K562 (cell line): ENCODE measurements around the gene KRT8. TPM values are rescaled to one million over a fixed set of nuclear protein-coding genes. Genes with fewer than 3 reads are reported as not detected.

Source experiments
- FOXM1 ChIP-seq, 2 experiments: fragments of 450-650 bp in 1 of 2; sonication (generic) in 1 of 2; formaldehyde crosslinking in 1 of 2; IDR thresholded peaks; 2 replicates each; pipeline versions ENCODE4 v1.6.1 to v1.9.0; 2017 to 2022; ENCODE audit warnings: low read depth in 2 of 2, mild to moderate bottlenecking in 2 of 2, missing genetic modification reagents in 1 of 2, moderate library complexity in 1 of 2
- HCFC1 ChIP-seq: IDR thresholded peaks from 2 replicates; pipeline ENCODE4 v1.6.1; 2012; ENCODE audit warnings: low read depth, low read length, improper control_type of control experiment
- KAT2B ChIP-seq: IDR thresholded peaks from one replicate; pipeline ENCODE4 v1.6.1; 2012; ENCODE audit warnings: low read depth, mild to moderate bottlenecking, control low read depth, inconsistent platforms, low read length, moderate library complexity
- L3MBTL2 ChIP-seq: fragments of 450-650 bp; IDR thresholded peaks from 2 replicates; pipeline ENCODE4 v1.6.1; 2016; ENCODE audit warnings: mild to moderate bottlenecking, moderate library complexity
- NFIX ChIP-seq: fragments of 250-450 bp; sonication (Bioruptor Pico); IDR thresholded peaks from 2 replicates; pipeline ENCODE4 v1.4.0; 2020; ENCODE audit warnings: low read depth, mild to moderate bottlenecking, moderate library complexity
- PTTG1 ChIP-seq: fragments of 450-650 bp; IDR thresholded peaks from 2 replicates; pipeline ENCODE4 v1.6.1; 2016; ENCODE audit warnings: low read depth, mild to moderate bottlenecking, missing genetic modification characterization, missing compliant biosample characterization
- SLC30A9 ChIP-seq: fragments of 250-450 bp; sonication (Bioruptor Pico); IDR thresholded peaks from 2 replicates; pipeline ENCODE4 v1.8.0; 2022; ENCODE audit warnings: mild to moderate bottlenecking, moderate library complexity
- TEAD2 ChIP-seq: fragments of 450-650 bp; IDR thresholded peaks from 2 replicates; pipeline ENCODE4 v1.6.1; 2016; ENCODE audit warnings: missing genetic modification characterization, control low read depth, missing compliant biosample characterization
- TSC22D4 ChIP-seq: fragments of 450-650 bp; IDR thresholded peaks from 2 replicates; pipeline ENCODE4 v1.6.1; 2016; ENCODE audit warnings: missing genetic modification characterization, missing biosample characterization, control low read depth
- ZBTB8A ChIP-seq: fragments of 450-650 bp; IDR thresholded peaks from 2 replicates; pipeline ENCODE4 v1.6.1; 2018; ENCODE audit warnings: mild to moderate bottlenecking, moderate library complexity; ENCODE audit not compliant: partially characterized antibody
- ZNF140 ChIP-seq: fragments of 250-450 bp; sonication (Bioruptor Pico); IDR thresholded peaks from 2 replicates; pipeline ENCODE4 v1.8.0; 2021; ENCODE audit warnings: moderate library complexity, mild to moderate bottlenecking, inconsistent platforms
- ZNF316 ChIP-seq: fragments of 450-650 bp; IDR thresholded peaks from 2 replicates; pipeline ENCODE4 v1.6.1; 2016
- ZNF77 ChIP-seq: fragments of 250-450 bp; sonication (Bioruptor Pico); IDR thresholded peaks from 2 replicates; pipeline ENCODE4 v1.5.0; 2020
- polyA plus RNA-seq, 8 experiments: library from polyadenylated mRNA; depleted of rRNA in 4 of 8; stranded (reverse) in 5 of 8; unstranded in 3 of 8; fragments of >200 nt; fragmentation: Nextera tagmentation in 2 of 8; fragmentation: Illumina TruSeq in 1 of 8; extraction: Ambion mirVana in 2 of 8; extraction: Trizol in 1 of 8; gene quantifications; 2 replicates each; pipeline versions ENCODE4 v1.2.1 to v1.2.3, GENCODE V29; 2011 to 2014; ENCODE audit warnings: inconsistent platforms in 1 of 8, missing spikeins in 1 of 8
- total RNA-seq, 7 experiments: library from RNA; depleted of rRNA in 6 of 7; stranded (reverse); fragments of >200 nt in 6 of 7; fragmentation: Illumina TruSeq in 2 of 7; extraction: Trizol in 2 of 7; gene quantifications; 2 replicates each; pipeline versions ENCODE4 v1.2.1 to v1.2.3, GENCODE V29; 2011 to 2021; ENCODE audit warnings: low replicate concordance in 1 of 7
- TF ChIP-seq, protein P1 (sequence below): fragments of 450-650 bp; IDR thresholded peaks from 2 replicates; pipeline ENCODE4 v1.6.1; 2016; ENCODE audit warnings: borderline replicate concordance
- TF ChIP-seq, protein P2 (sequence below), 2 experiments: fragments of 450-650 bp; conservative IDR thresholded peaks; 2 replicates each; pipeline ENCODE4 v1.6.1; 2017; ENCODE audit warnings: mild to moderate bottlenecking in 2 of 2, moderate library complexity in 2 of 2
- TF ChIP-seq, protein P3 (sequence below): fragments of 450-650 bp; IDR thresholded peaks from 2 replicates; pipeline ENCODE4 v1.7.1; 2018; ENCODE audit warnings: mild to moderate bottlenecking, low read depth; ENCODE audit not compliant: partially characterized antibody
- TF ChIP-seq, protein P4 (sequence below): sonication (generic); formaldehyde crosslinking; IDR thresholded peaks from 2 replicates; pipeline ENCODE4 v1.8.0; 2022; ENCODE audit warnings: missing genetic modification reagents, mild to moderate bottlenecking, moderate library complexity, borderline replicate concordance
- TF ChIP-seq, protein P5 (sequence below): fragments of 450-650 bp; formaldehyde crosslinking; IDR thresholded peaks from 2 replicates; pipeline ENCODE4 v1.4.0; 2022; ENCODE audit warnings: missing genetic modification characterization

Gene KRT8
- total and polyA plus RNA-seq, 9 of the 15 experiments (the other 6 are each of a cell fraction or from before 2014, with no cell fraction given): 41.5 to 661 (median 260) TPM

DNA sequence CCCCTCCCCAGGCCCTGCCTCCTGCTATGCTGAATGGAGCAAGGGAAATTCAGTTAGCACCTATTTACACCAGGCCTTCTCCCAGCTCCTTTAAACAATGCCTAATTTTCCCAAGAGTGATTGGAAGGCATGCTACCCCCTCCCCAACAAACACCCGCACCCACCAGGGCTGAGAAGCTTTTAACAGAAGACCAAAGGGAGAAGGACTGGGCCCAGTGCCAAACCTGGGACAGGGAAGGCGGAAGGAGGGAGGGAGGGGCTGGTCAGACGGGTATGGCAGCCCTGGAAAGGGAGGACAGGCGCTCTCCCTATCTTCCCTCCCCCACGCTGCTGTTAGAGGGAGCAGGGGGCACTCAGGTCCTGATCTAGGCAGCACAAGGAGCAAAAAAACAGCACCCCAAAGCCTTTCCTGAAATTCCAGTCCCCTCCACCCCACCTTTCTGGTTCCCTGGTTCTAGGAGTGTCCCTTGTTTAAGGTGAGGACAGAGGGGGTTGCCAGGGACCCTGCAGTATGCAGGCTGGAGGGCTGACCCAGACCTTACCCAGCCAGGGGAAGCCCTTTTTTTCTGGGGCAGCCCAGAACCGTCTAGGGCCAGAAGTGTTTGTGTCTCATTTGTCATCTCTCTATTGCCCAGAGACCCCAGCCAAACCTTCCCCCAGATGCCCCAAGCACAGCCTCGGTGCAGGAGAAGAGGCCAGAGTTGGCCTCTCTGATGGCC, 2.4 kb upstream of the KRT8 start (continued):
- TF ChIP-seq NFIX (CRISPR knock-in tag) (peak; percentile 41; the same call in 1 of the 2 replicates), ZBTB8A (no peak), ZNF140 (no peak), TEAD2 (peak; percentile 22; the same call in 1 of the 2 replicates), ZNF77 (no peak), KAT2B (no peak), HCFC1 (no peak), SLC30A9 (CRISPR knock-in tag) (no peak), PTTG1 (tag) (no peak), L3MBTL2 (no peak), FOXM1 (IDR thresholded peaks at IDR 0.05; ENCODE audit: low read depth) (no peak), FOXM1 (CRISPR knock-in tag; IDR thresholded peaks at IDR 0.05; ENCODE audit: low read depth) (no peak), TSC22D4 (tag) (no peak), ZNF316 (no peak)
- TF ChIP-seq, protein P1, sequence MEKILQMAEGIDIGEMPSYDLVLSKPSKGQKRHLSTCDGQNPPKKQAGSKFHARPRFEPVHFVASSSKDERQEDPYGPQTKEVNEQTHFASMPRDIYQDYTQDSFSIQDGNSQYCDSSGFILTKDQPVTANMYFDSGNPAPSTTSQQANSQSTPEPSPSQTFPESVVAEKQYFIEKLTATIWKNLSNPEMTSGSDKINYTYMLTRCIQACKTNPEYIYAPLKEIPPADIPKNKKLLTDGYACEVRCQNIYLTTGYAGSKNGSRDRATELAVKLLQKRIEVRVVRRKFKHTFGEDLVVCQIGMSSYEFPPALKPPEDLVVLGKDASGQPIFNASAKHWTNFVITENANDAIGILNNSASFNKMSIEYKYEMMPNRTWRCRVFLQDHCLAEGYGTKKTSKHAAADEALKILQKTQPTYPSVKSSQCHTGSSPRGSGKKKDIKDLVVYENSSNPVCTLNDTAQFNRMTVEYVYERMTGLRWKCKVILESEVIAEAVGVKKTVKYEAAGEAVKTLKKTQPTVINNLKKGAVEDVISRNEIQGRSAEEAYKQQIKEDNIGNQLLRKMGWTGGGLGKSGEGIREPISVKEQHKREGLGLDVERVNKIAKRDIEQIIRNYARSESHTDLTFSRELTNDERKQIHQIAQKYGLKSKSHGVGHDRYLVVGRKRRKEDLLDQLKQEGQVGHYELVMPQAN: no peak
- TF ChIP-seq, protein P2, sequence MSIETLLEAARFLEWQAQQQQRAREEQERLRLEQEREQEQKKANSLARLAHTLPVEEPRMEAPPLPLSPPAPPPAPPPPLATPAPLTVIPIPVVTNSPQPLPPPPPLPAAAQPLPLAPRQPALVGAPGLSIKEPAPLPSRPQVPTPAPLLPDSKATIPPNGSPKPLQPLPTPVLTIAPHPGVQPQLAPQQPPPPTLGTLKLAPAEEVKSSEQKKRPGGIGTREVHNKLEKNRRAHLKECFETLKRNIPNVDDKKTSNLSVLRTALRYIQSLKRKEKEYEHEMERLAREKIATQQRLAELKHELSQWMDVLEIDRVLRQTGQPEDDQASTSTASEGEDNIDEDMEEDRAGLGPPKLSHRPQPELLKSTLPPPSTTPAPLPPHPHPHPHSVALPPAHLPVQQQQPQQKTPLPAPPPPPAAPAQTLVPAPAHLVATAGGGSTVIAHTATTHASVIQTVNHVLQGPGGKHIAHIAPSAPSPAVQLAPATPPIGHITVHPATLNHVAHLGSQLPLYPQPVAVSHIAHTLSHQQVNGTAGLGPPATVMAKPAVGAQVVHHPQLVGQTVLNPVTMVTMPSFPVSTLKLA (conservative IDR thresholded peaks at IDR 0.05): no peak
- TF ChIP-seq, protein P3, sequence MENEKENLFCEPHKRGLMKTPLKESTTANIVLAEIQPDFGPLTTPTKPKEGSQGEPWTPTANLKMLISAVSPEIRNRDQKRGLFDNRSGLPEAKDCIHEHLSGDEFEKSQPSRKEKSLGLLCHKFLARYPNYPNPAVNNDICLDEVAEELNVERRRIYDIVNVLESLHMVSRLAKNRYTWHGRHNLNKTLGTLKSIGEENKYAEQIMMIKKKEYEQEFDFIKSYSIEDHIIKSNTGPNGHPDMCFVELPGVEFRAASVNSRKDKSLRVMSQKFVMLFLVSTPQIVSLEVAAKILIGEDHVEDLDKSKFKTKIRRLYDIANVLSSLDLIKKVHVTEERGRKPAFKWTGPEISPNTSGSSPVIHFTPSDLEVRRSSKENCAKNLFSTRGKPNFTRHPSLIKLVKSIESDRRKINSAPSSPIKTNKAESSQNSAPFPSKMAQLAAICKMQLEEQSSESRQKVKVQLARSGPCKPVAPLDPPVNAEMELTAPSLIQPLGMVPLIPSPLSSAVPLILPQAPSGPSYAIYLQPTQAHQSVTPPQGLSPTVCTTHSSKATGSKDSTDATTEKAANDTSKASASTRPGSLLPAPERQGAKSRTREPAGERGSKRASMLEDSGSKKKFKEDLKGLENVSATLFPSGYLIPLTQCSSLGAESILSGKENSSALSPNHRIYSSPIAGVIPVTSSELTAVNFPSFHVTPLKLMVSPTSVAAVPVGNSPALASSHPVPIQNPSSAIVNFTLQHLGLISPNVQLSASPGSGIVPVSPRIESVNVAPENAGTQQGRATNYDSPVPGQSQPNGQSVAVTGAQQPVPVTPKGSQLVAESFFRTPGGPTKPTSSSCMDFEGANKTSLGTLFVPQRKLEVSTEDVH: no peak
- TF ChIP-seq, protein P4, sequence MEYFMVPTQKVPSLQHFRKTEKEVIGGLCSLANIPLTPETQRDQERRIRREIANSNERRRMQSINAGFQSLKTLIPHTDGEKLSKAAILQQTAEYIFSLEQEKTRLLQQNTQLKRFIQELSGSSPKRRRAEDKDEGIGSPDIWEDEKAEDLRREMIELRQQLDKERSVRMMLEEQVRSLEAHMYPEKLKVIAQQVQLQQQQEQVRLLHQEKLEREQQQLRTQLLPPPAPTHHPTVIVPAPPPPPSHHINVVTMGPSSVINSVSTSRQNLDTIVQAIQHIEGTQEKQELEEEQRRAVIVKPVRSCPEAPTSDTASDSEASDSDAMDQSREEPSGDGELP (CRISPR knock-in tag): no peak
- TF ChIP-seq, protein P5, sequence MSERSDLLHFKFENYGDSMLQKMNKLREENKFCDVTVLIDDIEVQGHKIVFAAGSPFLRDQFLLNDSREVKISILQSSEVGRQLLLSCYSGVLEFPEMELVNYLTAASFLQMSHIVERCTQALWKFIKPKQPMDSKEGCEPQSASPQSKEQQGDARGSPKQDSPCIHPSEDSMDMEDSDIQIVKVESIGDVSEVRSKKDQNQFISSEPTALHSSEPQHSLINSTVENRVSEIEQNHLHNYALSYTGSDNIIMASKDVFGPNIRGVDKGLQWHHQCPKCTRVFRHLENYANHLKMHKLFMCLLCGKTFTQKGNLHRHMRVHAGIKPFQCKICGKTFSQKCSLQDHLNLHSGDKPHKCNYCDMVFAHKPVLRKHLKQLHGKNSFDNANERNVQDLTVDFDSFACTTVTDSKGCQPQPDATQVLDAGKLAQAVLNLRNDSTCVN (CRISPR knock-in tag): no peak
